Trophoblast cell (in vitro differentiated cells and primary cell): ENCODE measurements around the gene CIB4.

Experiments
- DNase-seq, 2 donors: peaks; one replicate each; pipeline ENCODE4 v3.0.0-alpha.2; 2016
- H2AFZ ChIP-seq: 2 replicates; pipeline ENCODE4 v1.6.1; 2013; ENCODE audit warnings: low read length, moderate library complexity, mild to moderate bottlenecking; ENCODE audit not compliant: insufficient read depth, poor library complexity
- H2AK5ac ChIP-seq: 2 replicates; pipeline ENCODE4 v1.6.1; 2013; ENCODE audit warnings: mild to moderate bottlenecking, low read length
- H2BK120ac ChIP-seq: 2 replicates; pipeline ENCODE4 v1.6.1; 2013; ENCODE audit warnings: low read length, mild to moderate bottlenecking, moderate library complexity; ENCODE audit not compliant: insufficient read depth, poor library complexity
- H2BK12ac ChIP-seq: 2 replicates; pipeline ENCODE4 v1.6.1; 2013; ENCODE audit warnings: mild to moderate bottlenecking, low read length, moderate library complexity
- H2BK5ac ChIP-seq: 2 replicates; pipeline ENCODE4 v1.6.1; 2013; ENCODE audit warnings: low read length, low read depth, moderate library complexity, mild to moderate bottlenecking; ENCODE audit not compliant: poor library complexity
- H3K14ac ChIP-seq: 2 replicates; pipeline ENCODE4 v1.6.1; 2013; ENCODE audit warnings: mild to moderate bottlenecking, low read length
- H3K18ac ChIP-seq: 2 replicates; pipeline ENCODE4 v1.6.1; 2013; ENCODE audit warnings: mild to moderate bottlenecking, low read length
- H3K23ac ChIP-seq: 2 replicates; pipeline ENCODE4 v1.6.1; 2013; ENCODE audit warnings: low read length
- H3K27ac ChIP-seq: 2 replicates; pipeline ENCODE4 v1.5.1; 2013; ENCODE audit warnings: low read depth, mild to moderate bottlenecking, inconsistent platforms, low read length, moderate library complexity
- H3K27me3 ChIP-seq: 2 replicates; pipeline ENCODE4 v1.6.1; 2013; ENCODE audit warnings: inconsistent platforms, mild to moderate bottlenecking, low read length, moderate library complexity; ENCODE audit not compliant: insufficient read depth
- H3K36me3 ChIP-seq, 2 experiments: 1 replicate in 1 of 2; 2 replicates in 1 of 2; pipeline ENCODE4 v1.6.1; 2013; ENCODE audit warnings: low read length in 2 of 2, mild to moderate bottlenecking in 2 of 2, moderate library complexity in 1 of 2; ENCODE audit not compliant: insufficient read depth in 2 of 2, control insufficient read depth in 1 of 2
- H3K4ac ChIP-seq: 2 replicates; pipeline ENCODE4 v1.6.1; 2013; ENCODE audit warnings: low read depth, mild to moderate bottlenecking, low read length, moderate library complexity
- H3K4me1 ChIP-seq, 2 experiments: 1 replicate in 1 of 2; 2 replicates in 1 of 2; pipeline ENCODE4 v1.6.1; 2013; ENCODE audit warnings: low read length in 2 of 2, mild to moderate bottlenecking in 2 of 2, moderate library complexity in 1 of 2; ENCODE audit not compliant: insufficient read depth in 2 of 2, control insufficient read depth in 1 of 2
- H3K4me2 ChIP-seq: 2 replicates; pipeline ENCODE4 v1.6.1; 2013; ENCODE audit warnings: inconsistent platforms, mild to moderate bottlenecking, low read length, moderate library complexity
- H3K4me3 ChIP-seq: 2 replicates; pipeline ENCODE4 v1.5.1; 2013; ENCODE audit warnings: mild to moderate bottlenecking, low read depth, low read length, inconsistent platforms
- H3K79me1 ChIP-seq: one replicate; pipeline ENCODE4 v1.6.1; 2013; ENCODE audit warnings: low read length
- H3K79me2 ChIP-seq: 2 replicates; pipeline ENCODE4 v1.6.1; 2013; ENCODE audit warnings: low read length, mild to moderate bottlenecking; ENCODE audit not compliant: control insufficient read depth, insufficient read depth, poor library complexity
- H3K9ac ChIP-seq: 2 replicates; pipeline ENCODE4 v1.6.1; 2013; ENCODE audit warnings: mild to moderate bottlenecking, low read length
- H3K9me3 ChIP-seq: 2 replicates; pipeline ENCODE4 v1.6.1; 2013; ENCODE audit warnings: low read depth, mild to moderate bottlenecking, control low read depth, inconsistent platforms, low read length; ENCODE audit not compliant: insufficient read depth
- H4K12ac ChIP-seq: 2 replicates; pipeline ENCODE4 v1.6.1; 2013; ENCODE audit warnings: low read depth, mild to moderate bottlenecking, low read length, moderate library complexity
- H4K8ac ChIP-seq: 2 replicates; pipeline ENCODE4 v1.6.1; 2013; ENCODE audit warnings: low read depth, mild to moderate bottlenecking, low read length, moderate library complexity
- H4K91ac ChIP-seq: one replicate; pipeline ENCODE4 v1.6.1; 2013; ENCODE audit warnings: low read depth, mild to moderate bottlenecking, low read length, moderate library complexity
- WGBS: extraction: QIAGEN DNeasy Blood & Tissue Kit; methylation state at CpG from one replicate; pipeline ENCODE4 v1.1.7; 2013; ENCODE audit warnings: missing lambda C conversion rate; ENCODE audit not compliant: insufficient read length, insufficient coverage; ENCODE audit errors: extremely low coverage; 5-methylcytosine and 5-hydroxymethylcytosine counted together

Gene CIB4

DNA sequence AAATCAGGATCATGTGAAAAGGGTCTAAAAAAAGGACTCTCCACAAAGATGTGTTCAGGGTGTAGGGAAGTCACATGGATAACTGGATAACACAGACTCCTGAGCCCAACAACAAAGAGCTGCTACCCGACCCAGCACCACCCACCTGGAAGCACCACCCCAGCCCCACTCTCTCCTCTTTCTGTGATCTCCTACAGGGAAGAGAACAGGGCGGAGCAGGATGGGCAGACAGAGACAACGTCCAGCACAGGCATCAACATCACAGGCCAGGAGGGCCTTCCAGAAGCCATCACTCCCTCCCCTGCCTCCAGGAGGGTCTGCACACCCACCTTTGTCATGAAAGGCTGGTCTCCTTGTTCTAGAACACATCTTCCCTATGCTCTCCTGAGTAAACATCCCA is 1.3 kb upstream of the CIB4 start:
- no peak overlapping the region for H3K4ac ChIP-seq
- peaks cover 10% of the 10 kb centered on the region in 2 experiments for H3K4me1 ChIP-seq
- no CpG with 5 or more reads among the region's 3 CpGs for WGBS
- H3K4me3 ChIP-seq: no peak overlapping the region
- H2AK5ac ChIP-seq: no peak overlapping the region
- no peak overlapping the region for H4K91ac ChIP-seq
- H3K36me3 ChIP-seq: no peaks in the 10 kb centered on the region
- H4K8ac ChIP-seq: no peak overlapping the region
- no peak overlapping the region for H3K9ac ChIP-seq
- no peak overlapping the region for H2BK5ac ChIP-seq
- no peak overlapping the region for H4K12ac ChIP-seq
- no peak overlapping the region for H3K27ac ChIP-seq
- H3K23ac ChIP-seq: no peak overlapping the region
- H2BK12ac ChIP-seq: no peak overlapping the region
- no peaks in the 10 kb centered on the region for H3K27me3 ChIP-seq
- H3K79me1 ChIP-seq: peaks cover 2% of the 10 kb centered on the region
- no peaks in the 10 kb centered on the region for H3K9me3 ChIP-seq
- no peaks in the 10 kb centered on the region for H3K79me2 ChIP-seq
- no peak overlapping the region for H3K18ac ChIP-seq
- no peak overlapping the region for H2AFZ ChIP-seq
- H3K4me2 ChIP-seq: no peak overlapping the region
- H3K14ac ChIP-seq: no peak overlapping the region
- no peak overlapping the region for H2BK120ac ChIP-seq
- no peak for DNase-seq

DNA sequence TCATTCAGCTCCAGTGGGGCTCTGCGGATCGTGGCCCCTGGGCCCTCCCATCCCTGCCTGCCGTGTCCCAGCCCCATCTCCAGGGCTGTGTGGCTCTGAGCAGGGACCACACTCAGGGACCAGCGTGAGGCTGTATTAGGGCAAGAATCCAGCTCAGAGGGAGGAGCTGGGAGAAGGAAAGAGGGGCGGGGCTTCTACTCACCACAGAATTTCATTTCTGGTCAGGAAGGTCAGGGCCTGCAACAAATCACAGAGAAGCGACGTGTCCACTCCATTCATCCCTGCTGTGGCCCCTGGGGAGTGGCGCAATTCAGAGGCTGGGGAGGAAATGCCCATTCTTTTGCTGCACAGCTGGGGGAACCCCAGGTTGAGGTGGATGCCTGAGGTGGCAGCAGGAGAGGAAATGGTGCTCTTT is 828 bp downstream of the CIB4 start:
- H2BK12ac ChIP-seq: peak overlapping the region; percentile 6
- no peaks in the 10 kb centered on the region for H3K27me3 ChIP-seq
- no peak overlapping the region for H3K27ac ChIP-seq
- no peak overlapping the region for H4K8ac ChIP-seq
- peak overlapping the region; percentile 4 for H3K4me2 ChIP-seq
- H2BK5ac ChIP-seq: no peak overlapping the region
- H3K9me3 ChIP-seq: no peaks in the 10 kb centered on the region
- H3K23ac ChIP-seq: no peak overlapping the region
- no peak overlapping the region for H2AK5ac ChIP-seq
- WGBS: no CpG with 5 or more reads among the region's 8 CpGs
- H3K9ac ChIP-seq: no peak overlapping the region
- H2AFZ ChIP-seq: no peak overlapping the region
- H3K36me3 ChIP-seq: no peaks in the 10 kb centered on the region
- H3K14ac ChIP-seq: no peak overlapping the region
- no peaks in the 10 kb centered on the region for H3K79me1 ChIP-seq
- no peak overlapping the region for H3K18ac ChIP-seq
- no peak overlapping the region for H3K4me3 ChIP-seq
- peaks cover 7 to 11% of the 10 kb centered on the region in 2 experiments for H3K4me1 ChIP-seq
- H3K79me2 ChIP-seq: no peaks in the 10 kb centered on the region
- H4K91ac ChIP-seq: no peak overlapping the region
- H4K12ac ChIP-seq: no peak overlapping the region
- DNase-seq: peak in 1 of 2 donors; percentile 15
- H2BK120ac ChIP-seq: no peak overlapping the region
- H3K4ac ChIP-seq: no peak overlapping the region

DNA sequence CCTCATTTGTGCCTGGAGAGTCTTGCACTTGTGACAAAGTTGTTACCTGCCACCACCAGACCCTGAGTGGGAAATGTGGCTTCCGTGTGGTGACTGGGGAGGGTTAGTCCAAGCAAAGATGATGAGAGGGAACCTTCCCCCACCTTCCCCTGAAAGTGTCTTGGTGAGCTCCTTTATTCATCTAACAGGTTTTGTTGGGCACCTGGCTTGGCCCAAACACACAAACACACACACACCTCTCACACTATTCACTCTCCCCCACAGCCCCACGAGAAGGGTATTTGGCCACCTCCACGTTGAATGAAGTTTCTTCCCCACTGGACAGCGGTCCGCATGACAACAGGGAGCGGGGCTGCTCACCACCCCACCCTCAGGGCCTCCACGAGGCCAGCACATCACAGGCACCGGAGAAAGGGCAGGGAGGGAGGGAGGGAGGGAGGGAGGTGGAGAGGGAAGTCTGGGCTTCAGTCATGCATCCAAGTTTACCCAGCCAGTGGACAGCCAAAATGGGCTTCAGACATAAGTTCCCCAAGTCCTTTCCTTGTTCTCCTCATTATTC is 1.4 kb downstream of the CIB4 start:
- Histone ChIP-seq H3K18ac (no peak overlapping the region), H2AFZ (no peak overlapping the region), H3K27me3 (no peaks in the 10 kb centered on the region), H3K14ac (no peak overlapping the region), H2BK120ac (no peak overlapping the region), H3K27ac (no peak overlapping the region), H3K4ac (no peak overlapping the region), H3K79me1 (no peaks in the 10 kb centered on the region), H4K91ac (no peak overlapping the region), H3K4me3 (no peak overlapping the region), H4K12ac (no peak overlapping the region), H3K9ac (no peak overlapping the region), H3K4me1 (peaks cover 7 to 11% of the 10 kb centered on the region in 2 experiments), H2BK5ac (no peak overlapping the region), H3K36me3 (no peaks in the 10 kb centered on the region), H2BK12ac (no peak overlapping the region), H3K4me2 (no peak overlapping the region), H2AK5ac (no peak overlapping the region), H4K8ac (no peak overlapping the region), H3K79me2 (no peaks in the 10 kb centered on the region), H3K23ac (no peak overlapping the region), H3K9me3 (no peaks in the 10 kb centered on the region)
- no CpG with 5 or more reads among the region's 8 CpGs for WGBS
- DNase-seq: no peak

DNA sequence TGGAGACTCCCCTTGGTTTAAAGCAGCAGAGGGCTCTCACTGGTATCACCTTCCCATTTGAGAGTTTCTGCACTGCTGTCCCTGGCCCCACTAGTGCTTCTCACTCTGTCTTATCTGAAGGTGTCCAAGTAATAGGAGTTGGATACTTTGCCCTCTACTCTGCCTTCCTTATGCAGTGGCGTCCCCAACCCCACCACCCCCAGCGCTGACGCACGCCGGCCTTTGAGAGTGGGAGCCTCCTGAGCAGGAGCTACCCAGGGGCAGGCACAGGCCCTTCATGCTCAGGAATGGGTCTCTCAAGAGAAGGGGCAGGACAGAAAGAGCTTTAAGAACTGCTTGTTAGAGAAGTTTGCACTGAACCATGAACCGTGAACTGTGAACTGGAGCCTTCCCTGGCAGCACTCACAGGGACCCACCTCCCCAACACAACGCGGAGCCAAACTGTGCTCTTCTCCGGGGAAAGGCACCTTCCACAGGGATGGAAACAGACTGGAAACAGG is 3.3 kb downstream of the CIB4 start:
- Histone ChIP-seq H2AK5ac (no peak overlapping the region), H2BK5ac (no peak overlapping the region), H3K14ac (no peak overlapping the region), H3K9ac (no peak overlapping the region), H4K8ac (no peak overlapping the region), H3K79me1 (no peaks in the 10 kb centered on the region), H4K12ac (no peak overlapping the region), H3K79me2 (no peaks in the 10 kb centered on the region), H3K27me3 (no peaks in the 10 kb centered on the region), H3K4me2 (no peak overlapping the region), H3K23ac (no peak overlapping the region), H3K9me3 (no peaks in the 10 kb centered on the region), H2AFZ (no peak overlapping the region), H2BK120ac (no peak overlapping the region), H3K4ac (no peak overlapping the region), H3K4me1 (peaks cover 7 to 11% of the 10 kb centered on the region in 2 experiments), H3K36me3 (no peaks in the 10 kb centered on the region), H3K18ac (no peak overlapping the region), H3K27ac (no peak overlapping the region), H4K91ac (no peak overlapping the region), H2BK12ac (no peak overlapping the region), H3K4me3 (no peak overlapping the region)
- DNase-seq: no peak
- WGBS: no CpG with 5 or more reads among the region's 9 CpGs
